Measurements from ENCODE around the gene CLVS2. TPM values are rescaled to one million over a fixed set of nuclear protein-coding genes. Genes with fewer than 3 reads are reported as not detected.

Gene CLVS2
- total RNA-seq, 6 experiments from 2014 or later = 0.02 to 0.15 TPM; not detected in 4

- no peak for TF ChIP-seq CTCF (IDR thresholded peaks at IDR 0.05)
- TF ChIP-seq POLR2A (IDR thresholded peaks at IDR 0.05) = no peak
- DNase-seq (no peak), ATAC-seq (no peak)
- 50% methylated on average over 3 of the region's 4 CpGs for WGBS (ENCODE audit: insufficient coverage, low coverage, low lambda C conversion rate, missing lambda C conversion rate)
- intact Hi-C loops (cut with DNase I) = no loop called here
- H3K4me3 ChIP-seq = no peak overlapping the region
- no peaks in the 10 kb centered on the region for H3K4me1 ChIP-seq
- H3K27ac ChIP-seq = no peak overlapping the region
- H3K9me3 ChIP-seq = no peaks in the 10 kb centered on the region
- H3K36me3 ChIP-seq = no peaks in the 10 kb centered on the region
- no peaks in the 10 kb centered on the region for H3K27me3 ChIP-seq
Observed at GRCh38 chr6:123016431-123017103, 20.5 kb downstream of the CLVS2 start.

- no peaks in the 10 kb centered on the region for H3K9me3 ChIP-seq
- DNase-seq = no peak
- no peaks in the 10 kb centered on the region for H3K27me3 ChIP-seq
- intact Hi-C loops (cut with DNase I) = no loop called here
- ATAC-seq = no peak
- H3K27ac ChIP-seq = no peak overlapping the region
- TF ChIP-seq CTCF (IDR thresholded peaks at IDR 0.05) (no peak), POLR2A (IDR thresholded peaks at IDR 0.05) (no peak)
- no peaks in the 10 kb centered on the region for H3K4me1 ChIP-seq
- 42% methylated on average over 5 of the region's 5 CpGs for WGBS (ENCODE audit: insufficient coverage, low coverage, low lambda C conversion rate, missing lambda C conversion rate)
- no peak overlapping the region for H3K4me3 ChIP-seq
- no peaks in the 10 kb centered on the region for H3K36me3 ChIP-seq
Observed at GRCh38 chr6:123017104-123017682, 21.2 kb downstream of the CLVS2 start.

DNA sequence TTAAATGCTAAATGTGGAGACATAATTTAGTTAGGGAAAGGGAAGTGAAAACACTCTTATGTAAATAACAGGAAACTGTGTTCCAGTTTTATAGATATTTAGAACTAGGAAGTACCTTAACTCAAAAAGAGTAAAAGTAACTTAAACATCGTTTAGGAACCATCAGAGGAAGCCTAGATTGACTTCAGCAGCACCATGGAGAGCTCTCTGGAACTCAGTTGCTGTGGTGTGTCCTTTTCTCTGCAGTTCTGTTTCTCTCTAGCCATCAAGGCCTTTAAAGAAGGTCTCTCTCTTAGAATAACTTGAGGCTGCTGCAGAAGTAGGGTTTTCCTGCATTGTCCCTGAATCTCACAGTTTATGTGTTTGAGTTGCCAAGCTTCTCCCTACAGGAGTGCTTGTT is 26.9 kb downstream of the CLVS2 start:
- intact Hi-C loops (cut with DNase I) = no loop called here
- WGBS (ENCODE audit: insufficient coverage, low coverage, low lambda C conversion rate, missing lambda C conversion rate) = 6% methylated on average over 1 of the region's 1 CpG
- H3K27ac ChIP-seq = no peak overlapping the region
- no peaks in the 10 kb centered on the region for H3K36me3 ChIP-seq
- H3K4me1 ChIP-seq = no peaks in the 10 kb centered on the region
- ATAC-seq (no peak), DNase-seq (no peak)
- H3K27me3 ChIP-seq = no peaks in the 10 kb centered on the region
- no peak overlapping the region for H3K4me3 ChIP-seq
- TF ChIP-seq POLR2A (IDR thresholded peaks at IDR 0.05) (no peak), CTCF (IDR thresholded peaks at IDR 0.05) (no peak)
- H3K9me3 ChIP-seq = no peaks in the 10 kb centered on the region

DNA sequence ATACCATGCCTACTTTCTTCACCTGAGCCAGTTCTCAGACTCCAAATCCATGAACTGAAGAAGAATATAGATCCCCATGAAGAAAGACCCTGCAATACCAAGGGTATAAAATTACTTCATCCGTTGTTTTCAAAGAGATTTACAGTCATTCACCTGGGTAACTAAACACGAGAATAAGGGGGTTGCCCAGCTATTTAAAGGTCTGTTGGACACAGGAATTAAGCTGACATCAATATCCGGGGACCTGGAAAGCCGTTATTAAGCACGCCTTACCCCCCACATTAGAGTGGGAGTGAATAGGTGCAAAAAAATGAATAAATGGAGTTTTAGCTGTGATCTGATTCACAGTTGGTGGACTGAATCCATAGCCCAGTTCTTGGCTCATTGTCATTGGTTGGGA is 28.9 kb downstream of the CLVS2 start:
- Histone ChIP-seq H3K4me3 (no peak overlapping the region), H3K4me1 (no peaks in the 10 kb centered on the region), H3K27ac (no peak overlapping the region), H3K27me3 (no peaks in the 10 kb centered on the region), H3K36me3 (no peaks in the 10 kb centered on the region), H3K9me3 (no peaks in the 10 kb centered on the region)
- intact Hi-C loops (cut with DNase I) = no loop called here
- DNase-seq (no peak), ATAC-seq (no peak)
- 61% methylated on average over 5 of the region's 5 CpGs for WGBS (ENCODE audit: insufficient coverage, low coverage, low lambda C conversion rate, missing lambda C conversion rate)
- TF ChIP-seq CTCF (IDR thresholded peaks at IDR 0.05) (no peak), POLR2A (IDR thresholded peaks at IDR 0.05) (no peak)
